Stimulated activated CD8-positive, alpha-beta memory T cell treated with anti-CD3 and anti-CD28 coated beads, Interleukin-12 subunit alpha, Interleukin-12 subunit beta, amount 100 ng/mL, for 4 hours (primary cell): ENCODE data around the gene SREBF1.

Experiments
- DNase-seq: peaks from one replicate; pipeline ENCODE4 v3.0.0-alpha.2; 2020; ENCODE audit warnings: low read depth

The SREBF1 gene

DNA sequence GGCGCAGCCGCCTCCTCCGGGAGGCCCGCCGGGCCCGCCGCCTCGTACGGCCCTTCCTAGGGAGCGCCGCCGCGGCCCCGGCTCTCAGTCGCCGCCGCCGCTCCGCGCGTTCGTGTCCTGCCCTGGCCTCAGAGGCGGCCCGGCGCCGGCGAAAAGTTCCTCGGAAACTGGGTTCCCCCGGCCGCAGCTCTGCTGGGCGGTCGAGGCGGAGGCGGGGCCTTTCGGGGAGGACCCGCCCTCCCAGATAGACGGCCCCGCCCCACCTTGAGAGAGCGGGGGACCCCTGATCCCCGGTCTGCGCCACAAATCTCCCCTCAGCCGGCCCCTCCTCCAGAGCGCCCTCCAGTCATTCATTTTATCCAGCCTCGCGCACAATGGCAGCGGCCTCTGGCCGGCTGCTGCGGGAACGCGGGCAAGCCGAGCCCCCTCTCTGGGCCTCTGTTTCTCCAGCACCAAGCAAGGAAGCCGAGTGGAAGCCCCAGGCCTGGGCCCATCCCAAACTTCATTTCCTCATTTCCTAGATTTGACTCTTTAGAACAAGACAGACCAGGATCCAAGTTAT is at the start of gene SREBF1:
TSS of gene SREBF1 (minus strand) at position 169 of the 562 bp plus-strand sequence. CDS start 169 bp downstream, outside the sequence.
- peak; percentile 55 for DNase-seq

GRCh38 chr17:17886226-17886625 is 49.4 kb upstream of the SREBF1 start:
- no peak for DNase-seq

- DNase-seq, result no peak
Observed at GRCh38 chr17:17884391-17885357, 47.9 kb upstream of the SREBF1 start.

DNA sequence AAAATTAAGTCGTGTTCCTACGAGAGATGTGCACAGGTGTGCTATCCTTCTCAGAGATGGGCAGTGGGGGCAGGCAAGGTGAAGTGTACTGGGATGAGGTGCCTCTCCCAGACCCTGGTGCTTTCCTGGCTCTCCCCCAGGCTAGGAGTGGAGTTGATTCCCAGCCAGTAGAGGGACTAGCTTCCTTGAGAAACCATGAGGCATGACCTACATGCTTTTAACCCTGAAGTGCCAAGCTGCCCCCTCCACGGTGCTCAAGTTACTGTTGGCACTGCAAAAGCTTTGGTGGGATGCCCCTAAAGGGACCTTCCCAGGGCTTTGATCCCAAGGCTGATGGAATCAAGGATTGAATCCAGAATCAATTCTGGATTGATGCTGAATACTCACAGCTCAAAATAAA is 47.0 kb upstream of the SREBF1 start:
- DNase-seq, result no peak

DNA sequence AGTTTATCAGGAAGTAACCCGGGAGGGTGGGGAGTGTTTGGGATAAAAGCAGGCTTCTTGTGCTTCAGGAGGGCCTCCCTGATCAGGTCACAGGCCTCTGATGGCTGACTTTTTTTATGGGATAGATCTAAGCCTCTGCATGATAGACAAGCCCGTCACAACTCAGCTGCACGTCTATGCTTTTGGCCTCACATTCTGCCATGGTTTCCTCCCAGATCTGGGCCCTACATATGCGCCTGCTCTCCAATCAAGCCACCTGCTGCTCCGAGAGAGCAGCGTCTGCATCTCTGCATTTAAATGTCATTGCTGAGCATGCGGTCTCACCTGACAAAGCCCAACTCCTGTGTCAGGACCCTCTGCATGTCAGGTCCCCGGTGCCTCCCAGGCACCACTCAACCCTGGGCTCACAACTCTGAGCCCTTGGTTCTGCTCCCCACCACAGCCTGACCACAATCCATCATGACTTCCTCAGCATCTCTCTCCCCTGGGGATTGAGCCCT is 45.3 kb upstream of the SREBF1 start:
- DNase-seq, result no peak

DNA sequence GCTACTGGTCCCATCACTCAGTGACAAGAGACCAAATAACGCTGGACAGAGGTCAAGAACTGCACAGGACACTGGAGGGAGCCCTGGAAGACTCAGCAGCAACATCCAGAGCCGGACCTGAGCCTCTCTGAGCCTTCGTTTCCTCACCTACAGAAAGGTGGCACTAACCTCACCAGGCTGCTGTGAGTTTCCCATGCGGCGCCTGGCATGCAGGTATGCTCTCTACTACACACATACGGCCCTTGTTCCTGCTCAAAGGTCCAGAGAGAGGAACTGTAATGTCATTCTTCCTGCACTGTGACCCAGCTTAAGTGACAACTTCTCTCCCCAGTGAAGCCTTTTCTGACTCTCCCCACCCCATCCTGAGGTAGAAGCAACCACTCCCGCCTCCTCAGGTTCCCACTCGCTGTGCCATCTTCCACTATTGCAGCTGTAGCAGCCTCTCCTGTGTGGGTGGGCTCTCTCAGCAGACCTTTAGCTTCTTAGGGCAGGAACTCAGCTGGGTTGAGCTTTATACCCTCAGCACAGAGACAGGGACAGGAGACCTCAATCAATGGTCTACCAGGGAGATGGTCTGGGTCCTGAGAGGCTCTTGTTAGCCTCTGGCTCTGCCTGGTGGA is 43.9 kb upstream of the SREBF1 start:
- no peak for DNase-seq

GRCh38 chr17:17877529-17878358 is 41.0 kb upstream of the SREBF1 start:
- DNase-seq, result no peak

- DNase-seq, result no peak
Observed at GRCh38 chr17:17876959-17877528, 40.3 kb upstream of the SREBF1 start.

DNA sequence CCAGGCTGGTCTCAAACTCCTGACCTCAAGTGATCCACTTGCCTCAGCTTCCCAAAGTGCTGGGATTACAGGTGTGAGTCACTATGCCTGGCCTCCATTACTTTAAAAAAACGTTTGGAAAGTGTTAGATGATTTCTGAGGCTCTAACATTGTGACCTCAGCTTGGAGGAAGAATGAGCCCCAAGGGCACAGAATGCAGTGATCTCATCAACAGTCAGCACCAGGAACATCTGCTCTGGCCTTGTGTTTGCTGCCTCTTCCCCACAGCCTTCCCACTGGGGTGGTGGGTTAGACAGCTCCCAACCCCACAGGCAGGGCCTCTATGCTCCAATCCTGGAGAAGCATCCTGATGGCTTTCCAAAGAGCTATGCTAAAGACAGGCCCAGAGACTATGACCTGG is 37.7 kb upstream of the SREBF1 start:
- DNase-seq, result no peak

- DNase-seq, result no peak
Observed at GRCh38 chr17:17873450-17873991, 36.7 kb upstream of the SREBF1 start.

DNA sequence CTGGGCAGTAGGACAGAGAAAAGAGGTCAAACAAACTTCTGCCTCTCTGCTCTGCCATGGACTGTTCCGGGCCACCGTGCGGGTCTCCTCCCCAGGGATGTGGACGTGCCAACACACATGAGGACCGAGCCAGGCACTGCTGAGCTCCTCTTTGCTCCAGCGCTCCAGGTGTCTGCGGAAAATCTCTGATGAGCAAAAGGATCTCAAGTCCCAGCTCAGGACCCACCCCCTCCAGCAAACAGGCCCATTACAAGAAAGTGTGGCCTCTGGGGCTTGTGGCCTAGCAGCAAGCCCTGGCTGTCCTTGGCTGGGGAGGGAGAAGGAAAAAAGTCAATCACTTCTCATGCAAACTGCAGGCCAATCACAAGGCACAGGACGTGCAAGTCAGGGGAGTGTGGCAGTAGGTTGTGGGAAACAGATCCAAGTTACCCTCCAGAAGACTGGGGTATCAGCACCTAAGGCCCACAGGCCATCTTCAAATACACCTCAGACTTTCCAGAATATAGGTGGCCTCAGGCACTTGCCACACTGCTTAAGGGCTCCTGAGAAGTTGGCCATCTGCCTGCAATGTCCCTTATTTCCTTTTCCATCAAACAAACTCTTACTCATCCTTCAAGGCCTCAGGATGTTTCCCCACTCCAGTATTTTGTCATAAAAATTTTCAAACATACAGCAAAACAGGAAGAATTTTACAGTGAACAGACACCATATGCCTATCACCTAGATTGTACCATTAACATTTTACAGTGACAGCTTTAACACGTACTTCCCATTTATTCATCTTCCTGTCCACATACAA is 36.0 kb upstream of the SREBF1 start:
- DNase-seq, result no peak

DNA sequence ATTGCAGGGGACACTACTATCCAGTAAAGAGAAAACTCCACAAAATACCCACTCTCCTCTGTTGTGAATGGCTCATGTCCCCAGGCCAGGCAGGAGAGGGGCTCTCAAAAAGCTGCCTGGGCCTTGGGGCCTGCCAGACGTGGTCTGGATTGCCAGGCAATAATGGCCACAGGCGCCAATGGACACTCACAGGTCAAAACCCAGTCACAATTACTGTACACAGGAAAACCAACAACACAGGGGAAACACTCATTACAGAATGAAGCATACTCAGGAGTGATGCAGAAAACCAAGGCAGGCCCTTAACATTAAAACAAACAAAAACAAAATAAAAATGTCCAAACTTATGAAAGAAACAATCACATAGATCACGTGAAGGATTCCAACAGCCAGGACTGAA is 35.1 kb upstream of the SREBF1 start:
- no peak for DNase-seq

DNA sequence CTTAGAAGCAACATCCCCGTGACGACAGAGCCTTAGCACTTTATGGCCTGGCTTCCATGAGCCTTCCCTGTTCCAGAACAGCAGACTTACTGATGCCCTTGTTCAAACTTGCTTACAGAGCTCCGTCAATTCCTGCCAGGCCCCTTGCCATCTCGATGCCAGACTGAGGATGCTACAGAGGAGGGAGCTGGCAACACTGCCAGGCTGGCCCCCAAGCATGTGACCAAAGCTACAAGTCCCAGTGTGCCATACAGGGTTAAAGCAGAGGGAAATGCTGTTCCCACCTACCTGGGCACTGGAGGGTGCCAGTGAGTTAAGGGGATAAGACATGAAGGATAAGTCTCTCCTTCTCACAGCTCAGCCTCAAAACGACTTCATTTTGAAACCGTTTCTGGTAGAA is 33.5 kb upstream of the SREBF1 start:
- DNase-seq, result no peak

- DNase-seq, result no peak
Observed at GRCh38 chr17:17868641-17869522, 32.1 kb upstream of the SREBF1 start.

GRCh38 chr17:17866897-17867296 is 30.1 kb upstream of the SREBF1 start:
- no peak for DNase-seq

DNA sequence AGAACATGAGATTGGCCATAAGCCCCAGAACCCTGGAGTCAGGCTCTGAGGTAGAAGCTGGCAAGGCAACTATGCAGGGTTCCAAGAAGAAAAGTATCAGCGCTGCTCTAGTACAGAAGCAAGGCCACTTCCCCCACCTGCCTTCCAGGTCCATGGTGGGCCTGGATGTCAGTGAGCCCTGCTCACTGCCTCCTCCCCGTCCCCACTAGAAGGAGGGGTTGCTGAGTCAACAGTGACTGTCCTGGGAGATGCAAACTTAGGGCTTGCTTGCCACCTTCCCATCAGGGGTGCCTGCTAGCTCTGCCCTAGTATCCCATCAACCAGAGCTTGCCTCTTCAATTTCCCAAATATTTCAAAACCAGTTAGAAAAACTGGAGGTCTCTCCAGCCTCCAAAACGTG is 29.6 kb upstream of the SREBF1 start:
- no peak for DNase-seq

DNA sequence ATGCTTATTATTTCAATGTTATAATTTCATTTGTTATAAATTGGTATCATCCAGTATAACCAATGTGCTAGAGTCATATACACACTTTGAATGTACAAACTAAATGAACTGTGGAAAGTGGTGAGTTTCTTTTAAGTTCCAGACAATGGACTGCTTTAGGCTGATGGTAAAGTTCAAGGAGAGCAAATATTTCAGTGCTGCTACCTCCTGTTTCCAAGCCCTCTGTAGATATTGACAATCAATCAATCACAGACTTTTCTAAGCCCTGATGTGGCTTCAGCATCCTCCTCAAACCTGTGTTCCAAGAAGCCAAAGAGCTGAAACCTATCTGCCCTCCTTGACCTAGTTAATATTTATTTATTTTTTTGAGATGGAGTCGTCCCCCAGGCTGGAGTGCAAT is 28.2 kb upstream of the SREBF1 start:
- no peak for DNase-seq

DNA sequence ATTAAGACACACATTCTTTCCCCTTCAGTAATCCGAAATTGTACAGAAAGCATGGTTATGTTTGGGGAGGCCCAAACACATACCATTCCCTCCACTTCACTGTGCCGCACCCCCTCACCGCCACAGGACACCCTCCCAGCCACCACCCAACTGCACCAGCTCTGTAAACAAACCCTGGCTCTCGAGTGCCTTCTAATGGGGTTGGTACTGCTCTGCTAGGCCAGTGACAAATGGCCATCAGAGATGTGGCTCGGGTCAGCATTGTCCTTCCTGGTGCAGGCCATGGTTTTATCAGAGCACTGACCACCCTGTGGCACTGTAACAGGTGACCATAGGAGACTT is 24.0 kb upstream of the SREBF1 start:
- no peak for DNase-seq

GRCh38 chr17:17859909-17860765 is 23.4 kb upstream of the SREBF1 start:
- DNase-seq, result peak; percentile 49
